Naive thymus-derived CD4-positive, alpha-beta T cell (primary cell): ENCODE measurements around the gene MDN1. TPM values are rescaled to one million over a fixed set of nuclear protein-coding genes. Genes with fewer than 3 reads are reported as not detected.
A peak's percentile ranks its signal among the peaks of the same experiment; 100 is the strongest.

ENCODE experiments used
- ATAC-seq: fragments of 150-1000 bp; cut with Tn5 transposase; 2 replicates; pipeline ENCODE4 v1.10.0; 2021; ENCODE audit warnings: mild to moderate bottlenecking, moderate library complexity
- CTCF ChIA-PET: fragments of 350-600 bp; sonication (Branson Sonifier 250); formaldehyde crosslinking; loops from one replicate; lab custom pipeline; 2021; ENCODE audit warnings: antibody characterized with exemption; lab: Charles Lee
- POLR2A ChIA-PET: fragments of 350-600 bp; sonication (Branson Sonifier 250); formaldehyde crosslinking; loops from one replicate; lab custom pipeline; 2021; ENCODE audit warnings: antibody characterized with exemption, inconsistent platforms; lab: Charles Lee
- DNase-seq, 9 donors: peaks; one replicate each; pipeline versions ENCODE4 v3.0.0 to v3.0.0-alpha.2; 2020 to 2022; ENCODE audit warnings: mixed read lengths in 1 of 9
- H3K27ac ChIP-seq: one replicate; pipeline ENCODE4 v1.7.0; 2013; ENCODE audit warnings: mild to moderate bottlenecking, low read depth, low read length, moderate library complexity
- H3K27me3 ChIP-seq, 2 donors: one replicate each; pipeline ENCODE4 v1.7.0; 2013; ENCODE audit warnings: low read length in 2 of 2, mild to moderate bottlenecking in 2 of 2, moderate library complexity in 2 of 2; ENCODE audit not compliant: control insufficient read depth in 2 of 2, insufficient read depth in 2 of 2
- H3K36me3 ChIP-seq, 3 experiments: 1 replicate in 2 of 3; 2 replicates in 1 of 3; pipeline ENCODE4 v1.7.0; 2013; ENCODE audit warnings: low read length in 3 of 3, mild to moderate bottlenecking in 3 of 3, moderate library complexity in 1 of 3; ENCODE audit not compliant: insufficient read depth in 3 of 3, control insufficient read depth in 2 of 3
- H3K4me1 ChIP-seq, 2 donors: one replicate each; pipeline ENCODE4 v1.7.0; 2013; ENCODE audit warnings: low read length in 2 of 2, mild to moderate bottlenecking in 2 of 2, moderate library complexity in 1 of 2; ENCODE audit not compliant: control insufficient read depth in 2 of 2, insufficient read depth in 2 of 2
- H3K4me3 ChIP-seq: 2 replicates; pipeline ENCODE4 v1.7.0; 2013; ENCODE audit warnings: mild to moderate bottlenecking, low read length
- H3K9me3 ChIP-seq, 3 experiments: 1 replicate in 2 of 3; 2 replicates in 1 of 3; pipeline ENCODE4 v1.7.0; 2013; ENCODE audit warnings: low read length in 3 of 3; ENCODE audit not compliant: control insufficient read depth in 2 of 3
- H3K27ac Mint-ChIP-seq, 9 donors: one replicate each; pipeline ENCODE4 v1.8.0; 2020 to 2022; ENCODE audit warnings: mixed read lengths in 9 of 9, mild to moderate bottlenecking in 8 of 9, moderate library complexity in 5 of 9, inconsistent platforms in 2 of 9
- H3K27me3 Mint-ChIP-seq, 5 donors: one replicate each; pipeline ENCODE4 v1.8.0; 2021 to 2022; ENCODE audit warnings: mixed read lengths in 5 of 5, mild to moderate bottlenecking in 1 of 5
- H3K36me3 Mint-ChIP-seq, 5 donors: one replicate each; pipeline ENCODE4 v1.8.0; 2020 to 2022; ENCODE audit warnings: mixed read lengths in 5 of 5, mild to moderate bottlenecking in 3 of 5, inconsistent platforms in 1 of 5
- H3K4me1 Mint-ChIP-seq, 7 donors: one replicate each; pipeline ENCODE4 v1.8.0; 2020 to 2022; ENCODE audit warnings: mixed read lengths in 7 of 7, mild to moderate bottlenecking in 3 of 7, inconsistent platforms in 1 of 7
- H3K4me3 Mint-ChIP-seq, 10 donors: one replicate each; pipeline ENCODE4 v1.8.0; 2020 to 2022; ENCODE audit warnings: mild to moderate bottlenecking in 10 of 10, mixed read lengths in 10 of 10, moderate library complexity in 6 of 10, inconsistent platforms in 2 of 10
- H3K9me3 Mint-ChIP-seq, 11 donors: one replicate each; pipeline ENCODE4 v1.8.0; 2020 to 2022; ENCODE audit warnings: mixed read lengths in 11 of 11, mild to moderate bottlenecking in 4 of 11, inconsistent platforms in 1 of 11, moderate library complexity in 1 of 11
- intact Hi-C, 2 donors: fragments of 100-400 bp; cut with micrococcal nuclease; formaldehyde crosslinking; loops; one replicate each; pipeline ENCODE4 v1.15.1; 2023
- polyA plus RNA-seq, 2 donors: library from polyadenylated mRNA; unstranded; fragments of 300-500 nt; fragmentation: Illumina TruSeq; gene quantifications; one replicate each; pipeline ENCODE4 v1.2.3, GENCODE V29; 2021
- total RNA-seq, 6 experiments: library from RNA in 5 of 6; stranded (reverse) in 5 of 6; gene quantifications; 1 replicate in 5 of 6; 2 replicates in 1 of 6; pipeline ENCODE4 v1.2.3 and lab custom pipeline; 2021 to 2026

MDN1 gene
- total and polyA plus RNA-seq, 7 experiments from 2014 or later = 8.2 to 66.1 (median 62.7) TPM

GRCh38 chr6:89681983-89682564 is 137.5 kb downstream of the MDN1 start:
- Histone ChIP-seq H3K4me3 (no peak overlapping the region), H3K27ac (no peak overlapping the region), H3K27me3 (no peaks in the 10 kb centered on the region), H3K9me3 (no peaks in the 10 kb centered on the region), H3K4me1 (no peaks in the 10 kb centered on the region), H3K36me3 (peaks cover 7 to 89% (median 29%) of the 10 kb centered on the region in 3 experiments)
- no peaks in the 10 kb centered on the region for H3K27me3 Mint-ChIP-seq
- H3K27ac Mint-ChIP-seq = no peak overlapping the region
- peaks cover 5 to 57% (median 29%) of the 10 kb centered on the region in 5 donors for H3K36me3 Mint-ChIP-seq
- no peak for DNase-seq
- CTCF ChIA-PET = interaction anchor here (0.6 to 0.8 kb wide), 2 partner anchors 14 to 20 kb away, joined by 3 to 5 read pairs; no protein-coding TSS in a partner anchor
- H3K4me3 Mint-ChIP-seq = no peak overlapping the region
- POLR2A ChIA-PET = no interaction called here
- no peaks in the 10 kb centered on the region for H3K4me1 Mint-ChIP-seq
- no peaks in the 10 kb centered on the region for H3K9me3 Mint-ChIP-seq
- intact Hi-C loops = no loop called here
- no peak for ATAC-seq

GRCh38 chr6:89680551-89680950 is 139.0 kb downstream of the MDN1 start:
- H3K36me3 Mint-ChIP-seq = peaks cover 11 to 54% (median 37%) of the 10 kb centered on the region in 5 donors
- no peaks in the 10 kb centered on the region for H3K27me3 ChIP-seq
- H3K4me3 Mint-ChIP-seq = no peak overlapping the region
- intact Hi-C loops = no loop called here
- no peaks in the 10 kb centered on the region for H3K9me3 ChIP-seq
- no peaks in the 10 kb centered on the region for H3K4me1 ChIP-seq
- H3K27ac ChIP-seq = no peak overlapping the region
- no peak for DNase-seq
- H3K9me3 Mint-ChIP-seq = no peaks in the 10 kb centered on the region
- no peaks in the 10 kb centered on the region for H3K4me1 Mint-ChIP-seq
- POLR2A ChIA-PET = no interaction called here
- CTCF ChIA-PET = no interaction called here
- H3K27me3 Mint-ChIP-seq = no peaks in the 10 kb centered on the region
- ATAC-seq = no peak
- no peak overlapping the region for H3K27ac Mint-ChIP-seq
- no peak overlapping the region for H3K4me3 ChIP-seq
- peaks cover 21 to 90% (median 26%) of the 10 kb centered on the region in 3 experiments for H3K36me3 ChIP-seq

- Histone ChIP-seq H3K4me1 (no peaks in the 10 kb centered on the region), H3K27ac (no peak overlapping the region), H3K9me3 (no peaks in the 10 kb centered on the region), H3K4me3 (no peak overlapping the region), H3K36me3 (peaks cover 25 to 90% (median 27%) of the 10 kb centered on the region in 3 experiments), H3K27me3 (no peaks in the 10 kb centered on the region)
- no peaks in the 10 kb centered on the region for H3K4me1 Mint-ChIP-seq
- peaks cover 11 to 54% (median 37%) of the 10 kb centered on the region in 5 donors for H3K36me3 Mint-ChIP-seq
- no peak overlapping the region for H3K4me3 Mint-ChIP-seq
- ATAC-seq = no peak
- DNase-seq = no peak
- CTCF ChIA-PET = no interaction called here
- POLR2A ChIA-PET = no interaction called here
- H3K9me3 Mint-ChIP-seq = no peaks in the 10 kb centered on the region
- intact Hi-C loops = no loop called here
- no peaks in the 10 kb centered on the region for H3K27me3 Mint-ChIP-seq
- H3K27ac Mint-ChIP-seq = no peak overlapping the region
These were observed 139.4 kb downstream of the MDN1 start for GRCh38 chr6:89680150-89680549.

GRCh38 chr6:89679215-89680120 is 140.1 kb downstream of the MDN1 start:
- no peaks in the 10 kb centered on the region for H3K9me3 Mint-ChIP-seq
- ChIA-PET POLR2A (no interaction called here), CTCF (no interaction called here)
- Histone ChIP-seq H3K27ac (no peak overlapping the region), H3K4me3 (no peak overlapping the region), H3K27me3 (no peaks in the 10 kb centered on the region), H3K4me1 (no peaks in the 10 kb centered on the region), H3K9me3 (no peaks in the 10 kb centered on the region), H3K36me3 (peaks cover 22 to 90% (median 26%) of the 10 kb centered on the region in 3 experiments)
- no peak overlapping the region for H3K27ac Mint-ChIP-seq
- no peaks in the 10 kb centered on the region for H3K4me1 Mint-ChIP-seq
- ATAC-seq (no peak), DNase-seq (no peak)
- H3K27me3 Mint-ChIP-seq = no peaks in the 10 kb centered on the region
- peaks cover 8 to 54% (median 35%) of the 10 kb centered on the region in 5 donors for H3K36me3 Mint-ChIP-seq
- H3K4me3 Mint-ChIP-seq = no peak overlapping the region
- intact Hi-C loops = no loop called here

- ATAC-seq (no peak), DNase-seq (no peak)
- Histone ChIP-seq H3K36me3 (peaks cover 28 to 90% (median 33%) of the 10 kb centered on the region in 3 experiments), H3K27ac (no peak overlapping the region), H3K4me1 (no peaks in the 10 kb centered on the region), H3K9me3 (no peaks in the 10 kb centered on the region), H3K27me3 (no peaks in the 10 kb centered on the region), H3K4me3 (no peak overlapping the region)
- CTCF ChIA-PET = no interaction called here
- Mint-ChIP-seq H3K27me3 (no peaks in the 10 kb centered on the region), H3K36me3 (peaks cover 6 to 51% (median 34%) of the 10 kb centered on the region in 5 donors), H3K4me1 (no peaks in the 10 kb centered on the region), H3K27ac (peak overlapping the region in 1 of 9 donors; percentile 66), H3K4me3 (no peak overlapping the region), H3K9me3 (no peaks in the 10 kb centered on the region)
- intact Hi-C loops = no loop called here
- POLR2A ChIA-PET = no interaction called here
These were observed 141.1 kb downstream of the MDN1 start for GRCh38 chr6:89678531-89678930.

- Mint-ChIP-seq H3K27ac (peak overlapping the region in 2 of 9 donors; percentile 19 to 64), H3K36me3 (peaks cover 14 to 59% (median 42%) of the 10 kb centered on the region in 5 donors), H3K9me3 (no peaks in the 10 kb centered on the region), H3K4me3 (no peak overlapping the region), H3K27me3 (no peaks in the 10 kb centered on the region), H3K4me1 (no peaks in the 10 kb centered on the region)
- no peaks in the 10 kb centered on the region for H3K9me3 ChIP-seq
- no peak for ATAC-seq
- H3K27me3 ChIP-seq = no peaks in the 10 kb centered on the region
- intact Hi-C loops = no loop called here
- POLR2A ChIA-PET = no interaction called here
- no peak for DNase-seq
- no peaks in the 10 kb centered on the region for H3K4me1 ChIP-seq
- peaks cover 37 to 93% (median 42%) of the 10 kb centered on the region in 3 experiments for H3K36me3 ChIP-seq
- CTCF ChIA-PET = interaction anchor here (0.7 kb wide), 1 partner anchor 38 kb away, joined by 4 read pairs; the partner anchor contains the start of gene LYRM2
- no peak overlapping the region for H3K4me3 ChIP-seq
- no peak overlapping the region for H3K27ac ChIP-seq
These were observed 143.4 kb downstream of the MDN1 start for GRCh38 chr6:89675949-89676748.
